Endodermal cell (in vitro differentiated cells): ENCODE results near the gene ARHGAP25. TPM values are rescaled to one million over a fixed set of nuclear protein-coding genes. Genes with fewer than 3 reads are reported as not detected.

ENCODE experiments used
- DNase-seq: peaks from one replicate; pipeline ENCODE4 v3.0.0-alpha.2; 2017
- H3K27ac ChIP-seq: 2 replicates; pipeline ENCODE4 v1.5.1; 2013; ENCODE audit warnings: mild to moderate bottlenecking, low read depth, low read length, moderate library complexity
- H3K27me3 ChIP-seq: 2 replicates; pipeline ENCODE4 v1.6.1; 2013; ENCODE audit warnings: mild to moderate bottlenecking, low read length, moderate library complexity; ENCODE audit not compliant: insufficient read depth, control insufficient read depth, poor library complexity, severe bottlenecking
- H3K36me3 ChIP-seq: 2 replicates; pipeline ENCODE4 v1.7.0; 2013; ENCODE audit warnings: mild to moderate bottlenecking, low read length, moderate library complexity; ENCODE audit not compliant: control insufficient read depth, insufficient read depth
- H3K4me1 ChIP-seq: one replicate; pipeline ENCODE4 v1.7.0; 2013; ENCODE audit warnings: low read length; ENCODE audit not compliant: control insufficient read depth, insufficient read depth
- H3K4me3 ChIP-seq: 2 replicates; pipeline ENCODE4 v1.5.1; 2013; ENCODE audit warnings: mild to moderate bottlenecking, low read length, moderate library complexity
- H3K9ac ChIP-seq: 2 replicates; pipeline ENCODE4 v1.6.1; 2013; ENCODE audit warnings: mild to moderate bottlenecking, low read length, moderate library complexity; ENCODE audit not compliant: poor library complexity, severe bottlenecking; ENCODE audit errors: extremely low read depth
- H3K9me3 ChIP-seq: 2 replicates; pipeline ENCODE4 v1.6.1; 2013; ENCODE audit warnings: mild to moderate bottlenecking, low read length, moderate library complexity; ENCODE audit not compliant: control insufficient read depth
- H3K27ac Mint-ChIP-seq: 2 replicates; pipeline ENCODE4 v1.8.0; 2020; ENCODE audit warnings: mixed read lengths
- H3K27me3 Mint-ChIP-seq: 2 replicates; pipeline ENCODE4 v1.8.0; 2021; ENCODE audit warnings: mild to moderate bottlenecking, mixed read lengths; ENCODE audit not compliant: insufficient read depth
- H3K36me3 Mint-ChIP-seq: 2 replicates; pipeline ENCODE4 v1.8.0; 2020; ENCODE audit warnings: low read depth, mixed read lengths
- H3K4me1 Mint-ChIP-seq: 2 replicates; pipeline ENCODE4 v1.8.0; 2020; ENCODE audit warnings: mixed read lengths
- H3K4me3 Mint-ChIP-seq: 2 replicates; pipeline ENCODE4 v1.8.0; 2020; ENCODE audit warnings: mild to moderate bottlenecking, moderate library complexity, mixed read lengths
- H3K9me3 Mint-ChIP-seq: 2 replicates; pipeline ENCODE4 v1.8.0; 2020; ENCODE audit warnings: mild to moderate bottlenecking, mixed read lengths
- WGBS, 2 experiments: methylation state at CpG; one replicate each; pipeline versions ENCODE4 v1.1.5 to v1.1.7; 2013; ENCODE audit warnings: missing lambda C conversion rate in 2 of 2, mixed read lengths in 1 of 2; ENCODE audit not compliant: insufficient coverage in 1 of 2, insufficient read length in 1 of 2; 5-methylcytosine and 5-hydroxymethylcytosine counted together
- total RNA-seq, 2 donors: library from RNA; stranded (reverse); fragmentation: NEBNext Ultra II Directional in 1 of 2; extraction: Animal tissue kit (Norgen Biotek cat#: 25700) in 1 of 2; gene quantifications; 2 replicates in 1 of 2; 3 replicates in 1 of 2; pipeline ENCODE4 v1.2.1, GENCODE V29; 2021
- TF ChIP-seq, protein P1 (sequence below): fragments of 200-600 bp; sonication (generic); conservative IDR thresholded peaks from 2 replicates; pipeline ENCODE4 v1.5.0; 2021; ENCODE audit warnings: antibody characterized with exemption, mild to moderate bottlenecking

The ARHGAP25 gene
- total RNA-seq, 2 donors from 2014 or later: 0.82 to 2.6 TPM

DNA sequence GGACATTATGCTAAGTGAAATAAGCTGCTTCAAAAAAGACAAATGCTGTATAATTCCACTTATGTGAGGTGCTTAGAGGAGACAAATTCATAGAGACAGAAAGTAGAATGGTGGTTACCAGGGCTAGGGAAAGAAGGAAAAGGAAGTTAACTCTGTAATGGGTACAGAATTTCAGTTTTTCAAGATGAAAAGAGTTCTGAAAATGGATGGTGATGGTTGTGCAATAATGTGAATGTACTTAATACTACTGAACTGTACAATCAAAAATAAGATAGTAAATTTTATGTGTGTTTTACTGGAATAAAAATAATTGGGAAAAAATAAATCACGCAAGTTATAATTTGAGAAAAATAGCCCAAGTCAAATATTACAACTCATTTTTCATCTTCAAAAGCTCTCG is 27.5 kb downstream of the ARHGAP25 start:
- Histone ChIP-seq H3K9ac (no peak overlapping the region), H3K4me3 (no peak overlapping the region), H3K27me3 (no peaks in the 10 kb centered on the region), H3K36me3 (no peaks in the 10 kb centered on the region), H3K4me1 (no peaks in the 10 kb centered on the region), H3K27ac (no peak overlapping the region), H3K9me3 (peaks cover 4% of the 10 kb centered on the region)
- TF ChIP-seq, protein P1, sequence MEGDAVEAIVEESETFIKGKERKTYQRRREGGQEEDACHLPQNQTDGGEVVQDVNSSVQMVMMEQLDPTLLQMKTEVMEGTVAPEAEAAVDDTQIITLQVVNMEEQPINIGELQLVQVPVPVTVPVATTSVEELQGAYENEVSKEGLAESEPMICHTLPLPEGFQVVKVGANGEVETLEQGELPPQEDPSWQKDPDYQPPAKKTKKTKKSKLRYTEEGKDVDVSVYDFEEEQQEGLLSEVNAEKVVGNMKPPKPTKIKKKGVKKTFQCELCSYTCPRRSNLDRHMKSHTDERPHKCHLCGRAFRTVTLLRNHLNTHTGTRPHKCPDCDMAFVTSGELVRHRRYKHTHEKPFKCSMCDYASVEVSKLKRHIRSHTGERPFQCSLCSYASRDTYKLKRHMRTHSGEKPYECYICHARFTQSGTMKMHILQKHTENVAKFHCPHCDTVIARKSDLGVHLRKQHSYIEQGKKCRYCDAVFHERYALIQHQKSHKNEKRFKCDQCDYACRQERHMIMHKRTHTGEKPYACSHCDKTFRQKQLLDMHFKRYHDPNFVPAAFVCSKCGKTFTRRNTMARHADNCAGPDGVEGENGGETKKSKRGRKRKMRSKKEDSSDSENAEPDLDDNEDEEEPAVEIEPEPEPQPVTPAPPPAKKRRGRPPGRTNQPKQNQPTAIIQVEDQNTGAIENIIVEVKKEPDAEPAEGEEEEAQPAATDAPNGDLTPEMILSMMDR: no peak
- Mint-ChIP-seq H3K9me3 (peaks cover 1% of the 10 kb centered on the region), H3K27me3 (peaks cover 2% of the 10 kb centered on the region), H3K4me1 (peaks cover 17% of the 10 kb centered on the region), H3K4me3 (no peak overlapping the region), H3K36me3 (no peaks in the 10 kb centered on the region), H3K27ac (no peak overlapping the region)
- 100% methylated on average over 1 to 2 of the region's 2 CpGs for WGBS, 2 experiments
- DNase-seq: no peak

DNA sequence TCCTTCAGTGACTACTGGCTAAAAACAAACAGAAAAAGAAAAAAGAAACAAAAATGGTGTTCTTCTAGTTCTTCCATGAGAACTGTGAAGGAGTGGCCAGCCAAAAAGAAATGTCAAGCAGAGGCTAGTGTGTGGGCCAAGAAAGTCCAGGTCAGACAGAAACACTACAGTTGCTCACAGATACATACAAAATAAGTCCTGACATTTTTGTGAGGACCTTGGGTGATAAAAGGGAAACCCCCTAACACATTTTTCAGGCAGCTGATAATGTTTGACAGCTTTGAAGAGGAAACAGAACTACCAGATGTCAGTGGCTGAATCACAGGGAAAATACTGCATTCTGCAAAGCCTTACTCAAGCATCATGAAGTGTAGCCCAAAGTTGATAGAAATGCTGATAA is 28.1 kb downstream of the ARHGAP25 start:
- H3K4me1 Mint-ChIP-seq: peaks cover 17% of the 10 kb centered on the region
- H3K9ac ChIP-seq: no peak overlapping the region
- no peak overlapping the region for H3K27ac ChIP-seq
- H3K4me3 Mint-ChIP-seq: no peak overlapping the region
- H3K27me3 Mint-ChIP-seq: peaks cover 2% of the 10 kb centered on the region
- no peaks in the 10 kb centered on the region for H3K36me3 Mint-ChIP-seq
- DNase-seq: no peak
- no peaks in the 10 kb centered on the region for H3K9me3 Mint-ChIP-seq
- H3K4me3 ChIP-seq: no peak overlapping the region
- H3K27ac Mint-ChIP-seq: no peak overlapping the region
- TF ChIP-seq, protein P1: no peak
- no peaks in the 10 kb centered on the region for H3K9me3 ChIP-seq
- H3K4me1 ChIP-seq: no peaks in the 10 kb centered on the region
- H3K36me3 ChIP-seq: no peaks in the 10 kb centered on the region
- no peaks in the 10 kb centered on the region for H3K27me3 ChIP-seq

DNA sequence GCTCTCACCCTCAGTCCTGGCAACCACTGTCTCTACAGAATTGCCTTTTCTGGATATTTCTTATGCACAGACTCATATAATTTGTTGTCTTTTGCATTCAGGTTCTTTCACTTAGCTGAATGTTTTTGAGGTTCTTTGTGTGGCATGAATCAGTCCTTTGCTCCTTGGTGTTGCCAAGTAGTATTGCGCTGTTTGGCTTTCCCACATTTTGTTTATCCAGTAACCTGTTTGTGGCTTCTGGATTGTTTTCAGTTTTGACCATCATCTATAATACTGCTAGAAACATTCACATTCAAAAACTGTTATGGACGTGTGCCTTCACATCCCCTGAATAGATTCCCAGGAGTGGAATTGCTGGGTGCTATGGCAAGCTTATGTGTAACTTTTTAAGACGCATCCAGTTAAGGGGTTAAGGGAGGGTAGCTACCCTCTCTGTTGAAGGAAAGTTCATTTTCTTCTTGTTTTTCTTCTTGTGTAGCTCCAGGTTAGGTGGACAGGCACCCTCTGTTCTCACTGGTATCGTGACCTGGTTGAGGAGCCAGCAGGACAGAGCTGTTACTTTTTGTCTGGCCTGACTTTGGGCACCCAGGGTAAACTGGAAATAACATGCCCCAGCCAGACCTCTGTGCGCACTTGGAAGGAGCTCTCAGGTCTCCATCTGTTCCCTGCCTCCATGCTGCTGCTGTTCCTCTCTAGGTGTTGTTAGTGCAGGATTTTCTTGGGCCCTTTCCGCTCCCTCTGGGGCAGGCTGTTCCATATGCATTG is 29.6 kb downstream of the ARHGAP25 start:
- Mint-ChIP-seq H3K9me3 (no peaks in the 10 kb centered on the region), H3K4me3 (no peak overlapping the region), H3K27ac (no peak overlapping the region), H3K4me1 (peaks cover 17% of the 10 kb centered on the region), H3K27me3 (peaks cover 2% of the 10 kb centered on the region), H3K36me3 (no peaks in the 10 kb centered on the region)
- Histone ChIP-seq H3K27me3 (no peaks in the 10 kb centered on the region), H3K9me3 (no peaks in the 10 kb centered on the region), H3K36me3 (no peaks in the 10 kb centered on the region), H3K9ac (no peak overlapping the region), H3K4me1 (no peaks in the 10 kb centered on the region), H3K4me3 (no peak overlapping the region), H3K27ac (no peak overlapping the region)
- 79 to 96% methylated on average over 4 to 6 of the region's 6 CpGs for WGBS, 2 experiments
- TF ChIP-seq, protein P1: no peak
- no peak for DNase-seq
